Lower leg skin (tissue), 3 donors: ENCODE measurements around the gene OTUD1.

ENCODE experiments used
- POLR2A ChIP-seq, 2 donors: fragments of 450-650 bp; IDR thresholded peaks; one replicate each; pipeline ENCODE4 v1.6.1; 2016 to 2017; ENCODE audit warnings: antibody characterized with exemption in 2 of 2, mild to moderate bottlenecking in 1 of 2, moderate library complexity in 1 of 2
- TF ChIP-seq, protein P1 (sequence below), 3 donors: fragments of 450-650 bp; IDR thresholded peaks; one replicate each; pipeline ENCODE4 v1.5.1; 2016; ENCODE audit warnings: antibody characterized with exemption in 3 of 3, mild to moderate bottlenecking in 3 of 3, moderate library complexity in 2 of 3

DNA sequence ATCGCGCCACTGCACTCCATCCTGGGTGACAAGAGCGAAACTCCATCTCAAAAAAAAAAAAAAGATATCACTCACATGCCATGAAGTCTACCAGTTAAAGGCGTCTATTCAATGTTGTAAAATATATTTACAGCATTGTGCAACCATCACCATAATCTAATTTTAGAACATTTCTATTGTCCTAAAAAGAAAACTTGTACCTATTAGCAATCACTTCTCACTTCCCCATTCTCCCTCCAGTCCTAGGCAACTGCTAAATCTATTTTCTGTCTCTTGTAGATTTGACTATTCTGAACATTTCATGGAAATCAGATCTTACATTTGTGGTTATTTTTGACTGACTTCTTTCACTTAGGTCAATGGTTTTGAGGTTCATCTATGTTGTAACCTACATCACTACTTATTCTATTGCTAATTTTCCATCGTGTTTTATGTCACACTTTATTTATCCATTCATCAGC, 25.2 kb upstream of the OTUD1 start:
- TF ChIP-seq, protein P1, sequence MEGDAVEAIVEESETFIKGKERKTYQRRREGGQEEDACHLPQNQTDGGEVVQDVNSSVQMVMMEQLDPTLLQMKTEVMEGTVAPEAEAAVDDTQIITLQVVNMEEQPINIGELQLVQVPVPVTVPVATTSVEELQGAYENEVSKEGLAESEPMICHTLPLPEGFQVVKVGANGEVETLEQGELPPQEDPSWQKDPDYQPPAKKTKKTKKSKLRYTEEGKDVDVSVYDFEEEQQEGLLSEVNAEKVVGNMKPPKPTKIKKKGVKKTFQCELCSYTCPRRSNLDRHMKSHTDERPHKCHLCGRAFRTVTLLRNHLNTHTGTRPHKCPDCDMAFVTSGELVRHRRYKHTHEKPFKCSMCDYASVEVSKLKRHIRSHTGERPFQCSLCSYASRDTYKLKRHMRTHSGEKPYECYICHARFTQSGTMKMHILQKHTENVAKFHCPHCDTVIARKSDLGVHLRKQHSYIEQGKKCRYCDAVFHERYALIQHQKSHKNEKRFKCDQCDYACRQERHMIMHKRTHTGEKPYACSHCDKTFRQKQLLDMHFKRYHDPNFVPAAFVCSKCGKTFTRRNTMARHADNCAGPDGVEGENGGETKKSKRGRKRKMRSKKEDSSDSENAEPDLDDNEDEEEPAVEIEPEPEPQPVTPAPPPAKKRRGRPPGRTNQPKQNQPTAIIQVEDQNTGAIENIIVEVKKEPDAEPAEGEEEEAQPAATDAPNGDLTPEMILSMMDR (IDR thresholded peaks at IDR 0.05), result no peak
- TF ChIP-seq POLR2A (IDR thresholded peaks at IDR 0.05), result no peak
